Spleen (tissue), 11 donors: ENCODE data around the gene UGT1A10. TPM values are rescaled to one million over a fixed set of nuclear protein-coding genes. Genes with fewer than 3 reads are reported as not detected.
A peak's percentile ranks its signal among the peaks of the same experiment; 100 is the strongest.

Experiments used
- DNase-seq: peaks from one replicate; pipeline ENCODE4 v3.0.0-alpha.2; 2020
- H3K27ac ChIP-seq, 8 donors: fragments of 200-600 bp; sonication (generic) in 7 of 8; 1 replicate in 4 of 8; 2 replicates in 4 of 8; pipeline versions ENCODE4 v1.5.0 to v1.8.0; 2016 to 2021; ENCODE audit warnings: inconsistent platforms in 4 of 8, mild to moderate bottlenecking in 4 of 8, moderate library complexity in 1 of 8
- H3K27me3 ChIP-seq, 7 donors: fragments of 200-600 bp; sonication (generic) in 6 of 7; replicated peaks in 1 of 7; 1 replicate in 4 of 7; 2 replicates in 3 of 7; pipeline versions ENCODE4 v1.5.0 to v1.8.0; 2016 to 2021; ENCODE audit warnings: inconsistent platforms in 3 of 7, mild to moderate bottlenecking in 1 of 7
- H3K36me3 ChIP-seq, 6 donors: fragments of 200-600 bp; sonication (generic) in 5 of 6; 1 replicate in 4 of 6; 2 replicates in 2 of 6; pipeline versions ENCODE4 v1.5.0 to v1.8.0; 2016 to 2021; ENCODE audit warnings: inconsistent platforms in 2 of 6
- H3K4me1 ChIP-seq, 6 donors: fragments of 200-600 bp; sonication (generic) in 5 of 6; 1 replicate in 3 of 6; 2 replicates in 3 of 6; pipeline versions ENCODE4 v1.5.0 to v1.8.0; 2016 to 2021; ENCODE audit warnings: inconsistent platforms in 3 of 6
- H3K4me3 ChIP-seq, 8 donors: fragments of 200-600 bp; sonication (generic) in 7 of 8; 1 replicate in 4 of 8; 2 replicates in 4 of 8; pipeline versions ENCODE4 v1.5.0 to v1.8.0; 2016 to 2021; ENCODE audit warnings: inconsistent platforms in 4 of 8, mild to moderate bottlenecking in 4 of 8, moderate library complexity in 2 of 8
- H3K9me3 ChIP-seq, 8 donors: fragments of 200-600 bp; sonication (generic) in 7 of 8; 1 replicate in 4 of 8; 2 replicates in 4 of 8; pipeline versions ENCODE4 v1.5.0 to v1.8.0; 2016 to 2021; ENCODE audit warnings: inconsistent platforms in 4 of 8
- POLR2A ChIP-seq, 3 donors: fragments of 450-650 bp; IDR thresholded peaks; one replicate each; pipeline ENCODE4 v1.5.1; 2017; ENCODE audit warnings: antibody characterized with exemption in 3 of 3, mild to moderate bottlenecking in 1 of 3
- POLR2AphosphoS5 ChIP-seq, 3 donors: sonication (generic); formaldehyde crosslinking; IDR thresholded peaks; one replicate each; pipeline ENCODE4 v1.5.1; 2017; ENCODE audit warnings: antibody characterized with exemption in 3 of 3
- WGBS, 5 donors: extraction: QIAGEN DNeasy Blood & Tissue Kit in 3 of 5; methylation state at CpG; one replicate each; pipeline versions ENCODE4 v1.1.5 to v1.1.7; 2013 to 2018; 5-methylcytosine and 5-hydroxymethylcytosine counted together
- intact Hi-C: fragments of 100-400 bp; cut with DNase I; formaldehyde crosslinking; loops from one replicate; pipeline ENCODE4 v1.15.0; 2023; ENCODE audit warnings: low total_unique reads
- polyA plus RNA-seq, 3 donors: library from polyadenylated mRNA; stranded (reverse); fragments of 200-250 nt; gene quantifications; one replicate each; pipeline ENCODE4 v1.2.1, GENCODE V29; 2013
- total RNA-seq, 7 donors: library from RNA; depleted of rRNA in 3 of 7; stranded (reverse); fragments of >200 nt in 3 of 7; fragmentation: NEBNext Ultra II Directional in 4 of 7; extraction: Animal tissue kit (Norgen Biotek cat#: 25700) in 4 of 7; gene quantifications; one replicate each; pipeline versions ENCODE4 v1.1.0 to v1.2.1, GENCODE V29; 2016 to 2021
- TF ChIP-seq, protein P1 (sequence below), 11 experiments: fragments of 200-600 bp in 7 of 11; fragments of 450-650 bp in 4 of 11; sonication (generic) in 4 of 11; IDR thresholded peaks in 8 of 11; conservative IDR thresholded peaks in 3 of 11; 1 replicate in 7 of 11; 2 replicates in 4 of 11; pipeline versions ENCODE4 v1.4.0 to v1.8.0; 2016 to 2021; ENCODE audit warnings: antibody characterized with exemption in 11 of 11, inconsistent platforms in 4 of 11, mild to moderate bottlenecking in 1 of 11
- donor health status: healthy with polysubstance abuse.
- donor health status: DM: no; HTN: no; CAD: no; lungs with moderate emphysema.
- donor health status: DM: no; HTN: no; CAD: no.
- donor health status: Bipolar disorder and iron deficiency.
- donor health status: healthy.
- donor health status: DM: no; HTN: no; CAD: no.
- donor health status: DM: yes; HTN: yes; CAD: no.

The UGT1A10 gene
- total and polyA plus RNA-seq, 10 donors: 0.03 TPM; not detected in 9

DNA sequence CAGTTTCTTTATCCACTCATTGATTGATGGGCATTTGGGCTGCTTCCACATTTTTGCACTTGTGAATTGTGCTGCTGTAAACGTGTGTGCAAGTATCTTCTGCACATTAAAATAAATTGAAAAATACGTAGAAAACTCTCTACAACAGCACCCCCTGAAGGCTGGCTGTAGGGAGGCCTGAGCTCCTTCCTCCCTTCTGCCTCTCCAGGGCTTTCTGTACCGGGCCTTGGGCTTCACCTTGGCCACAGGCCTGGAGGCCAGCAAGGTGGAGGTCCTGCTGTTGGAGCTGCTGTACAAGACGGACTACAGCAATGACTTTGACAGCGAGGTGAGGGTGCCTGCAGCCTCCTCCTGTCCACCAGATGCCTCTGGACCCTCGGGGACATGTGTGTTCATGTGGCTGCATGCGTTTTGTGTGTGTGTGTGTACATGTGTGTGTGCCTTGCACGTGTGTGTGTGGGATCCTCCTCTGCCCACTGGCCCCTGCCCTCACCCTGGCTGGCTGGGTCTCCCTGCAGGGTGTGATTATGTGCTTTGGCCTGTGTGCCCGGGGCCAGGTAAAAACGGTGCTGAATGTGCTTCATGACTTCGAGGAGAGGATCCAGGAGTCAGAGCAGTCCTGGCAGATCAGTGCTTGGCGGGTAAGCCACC is 171.1 kb downstream of the UGT1A10 start:
- TF ChIP-seq, protein P1, sequence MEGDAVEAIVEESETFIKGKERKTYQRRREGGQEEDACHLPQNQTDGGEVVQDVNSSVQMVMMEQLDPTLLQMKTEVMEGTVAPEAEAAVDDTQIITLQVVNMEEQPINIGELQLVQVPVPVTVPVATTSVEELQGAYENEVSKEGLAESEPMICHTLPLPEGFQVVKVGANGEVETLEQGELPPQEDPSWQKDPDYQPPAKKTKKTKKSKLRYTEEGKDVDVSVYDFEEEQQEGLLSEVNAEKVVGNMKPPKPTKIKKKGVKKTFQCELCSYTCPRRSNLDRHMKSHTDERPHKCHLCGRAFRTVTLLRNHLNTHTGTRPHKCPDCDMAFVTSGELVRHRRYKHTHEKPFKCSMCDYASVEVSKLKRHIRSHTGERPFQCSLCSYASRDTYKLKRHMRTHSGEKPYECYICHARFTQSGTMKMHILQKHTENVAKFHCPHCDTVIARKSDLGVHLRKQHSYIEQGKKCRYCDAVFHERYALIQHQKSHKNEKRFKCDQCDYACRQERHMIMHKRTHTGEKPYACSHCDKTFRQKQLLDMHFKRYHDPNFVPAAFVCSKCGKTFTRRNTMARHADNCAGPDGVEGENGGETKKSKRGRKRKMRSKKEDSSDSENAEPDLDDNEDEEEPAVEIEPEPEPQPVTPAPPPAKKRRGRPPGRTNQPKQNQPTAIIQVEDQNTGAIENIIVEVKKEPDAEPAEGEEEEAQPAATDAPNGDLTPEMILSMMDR (IDR thresholded peaks at IDR 0.05 in 8 of 11, conservative IDR thresholded peaks at IDR 0.05 in 3 of 11): no peak
- no peak for TF ChIP-seq POLR2AphosphoS5 (IDR thresholded peaks at IDR 0.05)
- TF ChIP-seq POLR2A (IDR thresholded peaks at IDR 0.05): no peak
- no peak overlapping the region for H3K4me3 ChIP-seq
- peaks cover 0 to 61% (median 0%) of the 10 kb centered on the region in 7 donors for H3K27me3 ChIP-seq
- H3K27ac ChIP-seq: no peak overlapping the region
- no peaks in the 10 kb centered on the region for H3K4me1 ChIP-seq
- WGBS, 5 donors: 60 to 82% (median 73%) methylated on average over 9 to 12 of the region's 12 CpGs
- DNase-seq: peak; percentile 56
- intact Hi-C loops: no loop called here
- H3K9me3 ChIP-seq: no peaks in the 10 kb centered on the region
- no peaks in the 10 kb centered on the region for H3K36me3 ChIP-seq

DNA sequence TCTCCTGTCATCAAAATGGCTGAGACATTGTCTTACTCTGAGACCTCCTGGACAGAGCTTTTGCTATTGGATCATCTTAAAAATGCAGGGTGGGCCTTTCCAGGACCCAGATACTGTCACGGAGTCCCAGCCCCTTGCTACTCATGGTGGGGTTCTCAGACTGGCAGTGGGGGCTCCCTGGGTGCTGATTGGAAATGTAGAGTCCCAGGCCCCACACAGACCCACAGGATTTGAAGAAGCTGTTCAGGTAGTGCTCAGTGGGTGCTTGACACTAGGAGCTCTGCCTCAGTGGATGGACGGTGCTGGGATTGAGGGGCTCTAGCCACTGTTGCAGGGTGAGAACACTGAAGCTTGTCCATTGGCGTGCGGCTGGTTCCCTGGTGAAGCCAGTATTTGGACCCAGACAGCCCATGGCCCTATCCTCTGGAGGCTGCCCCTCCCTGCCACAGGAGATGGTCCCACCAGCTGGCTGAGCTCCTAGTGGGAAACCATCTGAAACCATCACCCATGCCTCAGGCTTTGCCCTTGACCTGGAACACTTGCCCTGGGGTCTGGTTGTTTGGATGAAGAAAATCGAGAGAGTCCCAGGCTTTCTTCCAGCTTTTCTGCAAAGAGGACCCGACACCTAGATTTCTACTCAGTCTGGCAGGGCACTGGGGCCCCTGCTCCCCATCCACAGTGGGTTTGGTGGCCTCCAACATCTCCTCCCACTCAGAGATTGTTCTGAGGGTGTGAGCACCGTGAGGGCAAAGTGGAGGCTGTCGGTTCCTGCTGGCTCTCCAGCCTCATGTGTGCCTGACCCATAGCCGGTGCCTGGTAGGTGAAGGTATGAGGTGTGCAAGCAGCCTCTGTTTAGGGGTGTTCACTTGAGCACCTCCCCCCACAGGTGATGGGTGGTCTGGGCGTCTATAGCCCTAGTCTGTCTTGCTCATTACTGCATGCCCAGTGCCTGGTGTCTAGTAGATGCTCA is 172.0 kb downstream of the UGT1A10 start:
- no peaks in the 10 kb centered on the region for H3K4me1 ChIP-seq
- H3K9me3 ChIP-seq: no peaks in the 10 kb centered on the region
- DNase-seq: peak; percentile 49
- no peaks in the 10 kb centered on the region for H3K36me3 ChIP-seq
- H3K27ac ChIP-seq: no peak overlapping the region
- intact Hi-C loops: no loop called here
- peaks cover 0 to 56% (median 0%) of the 10 kb centered on the region in 7 donors for H3K27me3 ChIP-seq
- WGBS, 5 donors: 67 to 84% (median 75%) methylated on average over 6 to 10 of the region's 10 CpGs
- no peak overlapping the region for H3K4me3 ChIP-seq
- TF ChIP-seq POLR2A (IDR thresholded peaks at IDR 0.05) (no peak), POLR2AphosphoS5 (IDR thresholded peaks at IDR 0.05) (no peak)
- TF ChIP-seq, protein P1 (IDR thresholded peaks at IDR 0.05 in 8 of 11, conservative IDR thresholded peaks at IDR 0.05 in 3 of 11): no peak

DNA sequence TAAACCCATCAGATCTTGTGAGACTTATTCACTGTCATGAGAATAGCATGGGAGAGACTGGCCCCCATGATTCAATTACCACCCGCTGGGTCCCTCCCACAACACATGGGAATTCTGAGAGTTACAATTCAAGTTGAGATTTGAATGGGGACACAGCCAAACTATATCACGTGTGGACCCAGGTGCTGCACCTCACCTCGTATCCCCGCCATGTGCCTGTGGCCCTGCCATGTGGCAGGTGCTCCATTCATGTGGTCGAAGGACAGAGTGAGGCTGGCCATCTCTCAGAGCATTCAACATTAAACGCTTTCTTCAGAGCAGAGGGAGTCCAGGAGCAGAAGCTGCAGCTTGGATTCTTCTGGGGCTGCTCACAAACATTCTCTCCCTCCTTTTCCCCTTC is 174.1 kb downstream of the UGT1A10 start:
- TF ChIP-seq POLR2AphosphoS5 (IDR thresholded peaks at IDR 0.05) (no peak), POLR2A (IDR thresholded peaks at IDR 0.05) (no peak)
- TF ChIP-seq, protein P1 (IDR thresholded peaks at IDR 0.05 in 8 of 11, conservative IDR thresholded peaks at IDR 0.05 in 3 of 11): no peak
- Histone ChIP-seq H3K4me3 (no peak overlapping the region), H3K27me3 (peaks cover 0 to 49% (median 0%) of the 10 kb centered on the region in 7 donors), H3K4me1 (no peaks in the 10 kb centered on the region), H3K36me3 (no peaks in the 10 kb centered on the region), H3K9me3 (no peaks in the 10 kb centered on the region), H3K27ac (no peak overlapping the region)
- WGBS, 5 donors: 86 to 94% (median 89%) methylated on average over 6 of the region's 6 CpGs
- no peak for DNase-seq
- intact Hi-C loops: no loop called here

DNA sequence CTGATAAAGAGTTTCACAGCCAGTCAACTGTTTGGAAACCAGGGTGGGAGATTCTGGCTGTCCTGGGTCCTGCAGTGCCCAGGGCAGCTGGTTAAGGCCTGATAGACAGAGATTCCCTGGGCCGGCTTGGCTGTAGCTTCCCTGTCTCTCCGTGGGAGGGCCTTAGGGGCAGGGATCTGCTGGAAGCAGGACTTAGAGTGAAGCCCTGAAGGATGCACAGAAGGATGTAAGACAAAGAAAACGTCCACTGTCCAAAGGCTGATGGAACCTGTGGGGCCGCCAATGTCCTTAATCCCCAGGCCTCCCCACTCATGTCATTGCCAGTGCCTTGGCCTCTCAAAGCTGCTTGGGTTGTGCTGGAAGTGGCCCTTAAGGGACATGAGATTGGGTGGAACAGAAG is 174.8 kb downstream of the UGT1A10 start:
- intact Hi-C loops: no loop called here
- no peaks in the 10 kb centered on the region for H3K36me3 ChIP-seq
- no peak for TF ChIP-seq POLR2AphosphoS5 (IDR thresholded peaks at IDR 0.05)
- TF ChIP-seq, protein P1 (IDR thresholded peaks at IDR 0.05 in 8 of 11, conservative IDR thresholded peaks at IDR 0.05 in 3 of 11): no peak
- TF ChIP-seq POLR2A (IDR thresholded peaks at IDR 0.05): no peak
- 71 to 84% (median 79%) methylated on average over 4 of the region's 4 CpGs for WGBS, 5 donors
- peaks cover 0 to 49% (median 0%) of the 10 kb centered on the region in 7 donors for H3K27me3 ChIP-seq
- no peaks in the 10 kb centered on the region for H3K9me3 ChIP-seq
- H3K4me3 ChIP-seq: no peak overlapping the region
- H3K4me1 ChIP-seq: no peaks in the 10 kb centered on the region
- H3K27ac ChIP-seq: no peak overlapping the region
- DNase-seq: peak; percentile 49
